SU-DHL-6 (cell line): Measurements from ENCODE around the gene CCER1.

Experiments
- EZH2phosphoT487 ChIP-seq: fragments of 200-600 bp; sonication (generic), shearing (Covaris generic); conservative IDR thresholded peaks from 2 replicates; pipeline ENCODE4 v1.6.1; 2018; ENCODE audit warnings: mild to moderate bottlenecking, antibody characterized with exemption, low read length, moderate library complexity, mixed read lengths
- TF ChIP-seq, protein P1 (sequence below): fragments of 200-600 bp; sonication (generic); IDR thresholded peaks from one replicate; pipeline ENCODE4 v1.5.1; 2017; ENCODE audit warnings: antibody characterized with exemption, mild to moderate bottlenecking, low read length, moderate library complexity; ENCODE audit not compliant: insufficient read depth, poor library complexity, severe bottlenecking

DNA sequence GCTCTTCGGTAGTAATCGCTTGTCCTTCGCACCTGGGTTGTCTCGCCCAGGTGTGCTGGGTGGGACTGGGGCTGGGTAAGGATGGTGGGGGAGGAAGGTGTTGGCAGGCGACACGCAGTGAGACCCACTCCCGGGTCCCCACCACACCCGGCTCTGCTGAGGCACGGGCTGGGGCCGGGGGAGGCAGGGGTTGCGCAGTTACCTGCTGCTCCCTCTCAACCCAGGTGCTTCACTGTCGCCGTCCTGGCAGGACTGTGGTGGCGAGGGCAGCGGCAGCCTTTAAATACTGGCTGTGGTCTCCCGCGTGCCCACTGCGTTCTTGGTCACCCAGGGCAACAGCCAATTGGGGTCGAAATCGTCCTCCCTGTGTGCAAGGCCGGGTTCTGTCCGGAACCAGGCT is at the start of gene CCER1:
- TF ChIP-seq, protein P1, sequence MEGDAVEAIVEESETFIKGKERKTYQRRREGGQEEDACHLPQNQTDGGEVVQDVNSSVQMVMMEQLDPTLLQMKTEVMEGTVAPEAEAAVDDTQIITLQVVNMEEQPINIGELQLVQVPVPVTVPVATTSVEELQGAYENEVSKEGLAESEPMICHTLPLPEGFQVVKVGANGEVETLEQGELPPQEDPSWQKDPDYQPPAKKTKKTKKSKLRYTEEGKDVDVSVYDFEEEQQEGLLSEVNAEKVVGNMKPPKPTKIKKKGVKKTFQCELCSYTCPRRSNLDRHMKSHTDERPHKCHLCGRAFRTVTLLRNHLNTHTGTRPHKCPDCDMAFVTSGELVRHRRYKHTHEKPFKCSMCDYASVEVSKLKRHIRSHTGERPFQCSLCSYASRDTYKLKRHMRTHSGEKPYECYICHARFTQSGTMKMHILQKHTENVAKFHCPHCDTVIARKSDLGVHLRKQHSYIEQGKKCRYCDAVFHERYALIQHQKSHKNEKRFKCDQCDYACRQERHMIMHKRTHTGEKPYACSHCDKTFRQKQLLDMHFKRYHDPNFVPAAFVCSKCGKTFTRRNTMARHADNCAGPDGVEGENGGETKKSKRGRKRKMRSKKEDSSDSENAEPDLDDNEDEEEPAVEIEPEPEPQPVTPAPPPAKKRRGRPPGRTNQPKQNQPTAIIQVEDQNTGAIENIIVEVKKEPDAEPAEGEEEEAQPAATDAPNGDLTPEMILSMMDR: no peak
- TF ChIP-seq EZH2phosphoT487: no peak
